Erythroblast (primary cell): ENCODE results near the gene ANKS3.

Experiments
- GATA1 ChIP-seq: IDR thresholded peaks from 2 replicates; pipeline ENCODE4 v1.6.1; 2011; ENCODE audit warnings: low read depth, mild to moderate bottlenecking, control low read depth, low read length, moderate library complexity
- POLR2A ChIP-seq: IDR thresholded peaks from 2 replicates; pipeline ENCODE4 v1.6.1; 2011; ENCODE audit warnings: mild to moderate bottlenecking, low read length

GRCh38 chr16:4699046-4699556, 35.0 kb downstream of the ANKS3 start:
- TF ChIP-seq POLR2A = no peak
- no peak for TF ChIP-seq GATA1
